MM.1S (cell line): ENCODE results near the gene PLEKHA1.

ENCODE experiments used
- EZH2 ChIP-seq: fragments of 300-600 bp; sonication (generic); optimal IDR thresholded peaks from 2 replicates; pipeline ENCODE3; 2017; ENCODE audit warnings: low read depth, mild to moderate bottlenecking, antibody characterized with exemption, low read length, mixed read lengths
- EZH2phosphoT487 ChIP-seq: fragments of 300-600 bp; sonication (generic); IDR thresholded peaks from 2 replicates; pipeline ENCODE4 v1.6.1; 2018; ENCODE audit warnings: antibody characterized with exemption, low read length
- TF ChIP-seq, protein P1 (sequence below): fragments of 300-600 bp; sonication (generic); IDR thresholded peaks from 2 replicates; pipeline ENCODE4 v1.5.1; 2016; ENCODE audit warnings: antibody characterized with exemption, low read length, mixed read lengths

DNA sequence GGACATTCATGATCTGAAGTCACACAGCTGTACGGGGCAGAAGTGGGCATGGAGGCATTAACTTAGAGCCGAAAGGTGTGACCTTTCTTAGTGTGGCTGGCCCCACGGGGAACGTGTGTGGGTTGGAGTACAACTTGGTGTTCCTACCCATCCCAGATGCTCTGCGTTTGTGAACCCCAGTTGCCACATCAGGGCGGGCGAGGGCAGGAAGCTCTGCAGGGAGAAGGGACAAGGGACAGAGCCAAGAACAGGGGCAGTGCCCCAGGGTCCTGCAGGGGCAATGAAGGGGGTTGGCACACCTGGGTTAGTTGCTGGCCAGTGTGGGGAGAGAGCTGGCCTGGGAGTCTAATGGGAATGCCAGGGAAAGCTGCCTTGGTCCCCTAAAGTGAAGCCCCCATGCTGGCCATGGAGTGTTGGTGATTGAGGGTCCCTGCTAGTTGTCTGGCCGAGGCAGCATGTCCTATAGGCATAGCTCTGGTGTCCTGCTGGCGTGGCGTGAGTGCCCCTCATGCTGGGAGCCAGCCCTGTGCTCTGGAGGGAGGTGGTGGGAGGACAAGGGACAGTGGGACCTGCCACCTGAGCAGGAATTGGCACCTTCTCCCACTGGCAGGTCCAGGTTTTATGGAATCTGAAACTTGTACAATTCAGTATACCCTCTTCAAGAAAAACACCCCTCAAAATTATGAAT lies 105.8 kb downstream of the PLEKHA1 start:
- TF ChIP-seq EZH2 (no peak), EZH2phosphoT487 (no peak)
- TF ChIP-seq, protein P1, sequence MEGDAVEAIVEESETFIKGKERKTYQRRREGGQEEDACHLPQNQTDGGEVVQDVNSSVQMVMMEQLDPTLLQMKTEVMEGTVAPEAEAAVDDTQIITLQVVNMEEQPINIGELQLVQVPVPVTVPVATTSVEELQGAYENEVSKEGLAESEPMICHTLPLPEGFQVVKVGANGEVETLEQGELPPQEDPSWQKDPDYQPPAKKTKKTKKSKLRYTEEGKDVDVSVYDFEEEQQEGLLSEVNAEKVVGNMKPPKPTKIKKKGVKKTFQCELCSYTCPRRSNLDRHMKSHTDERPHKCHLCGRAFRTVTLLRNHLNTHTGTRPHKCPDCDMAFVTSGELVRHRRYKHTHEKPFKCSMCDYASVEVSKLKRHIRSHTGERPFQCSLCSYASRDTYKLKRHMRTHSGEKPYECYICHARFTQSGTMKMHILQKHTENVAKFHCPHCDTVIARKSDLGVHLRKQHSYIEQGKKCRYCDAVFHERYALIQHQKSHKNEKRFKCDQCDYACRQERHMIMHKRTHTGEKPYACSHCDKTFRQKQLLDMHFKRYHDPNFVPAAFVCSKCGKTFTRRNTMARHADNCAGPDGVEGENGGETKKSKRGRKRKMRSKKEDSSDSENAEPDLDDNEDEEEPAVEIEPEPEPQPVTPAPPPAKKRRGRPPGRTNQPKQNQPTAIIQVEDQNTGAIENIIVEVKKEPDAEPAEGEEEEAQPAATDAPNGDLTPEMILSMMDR, result no peak
